Measurements from ENCODE around the gene MRC2.

- no peak for TF ChIP-seq CTCF (IDR thresholded peaks at IDR 0.05)
- no peak for TF ChIP-seq POLR2A (IDR thresholded peaks at IDR 0.05)
These were observed 33.2 kb downstream of the MRC2 start for GRCh38 chr17:62660629-62661118.
